Endothelial cell (in vitro differentiated cells): ENCODE data around the gene TRPV5. TPM values are rescaled to one million over a fixed set of nuclear protein-coding genes. Genes with fewer than 3 reads are reported as not detected.

Experiments
- DNase-seq: peaks from one replicate; pipeline ENCODE4 v3.0.0; 2021; ENCODE audit warnings: low spot score
- H3K27ac Mint-ChIP-seq: one replicate; pipeline ENCODE4 v1.8.0; 2021; ENCODE audit warnings: mixed read lengths, inconsistent platforms; ENCODE audit not compliant: unreplicated experiment
- H3K27me3 Mint-ChIP-seq: one replicate; pipeline ENCODE4 v1.8.0; 2021; ENCODE audit warnings: mild to moderate bottlenecking, moderate library complexity, mixed read lengths, inconsistent platforms; ENCODE audit not compliant: unreplicated experiment
- H3K36me3 Mint-ChIP-seq: one replicate; pipeline ENCODE4 v1.8.0; 2021; ENCODE audit warnings: mild to moderate bottlenecking, low read depth, mixed read lengths, inconsistent platforms; ENCODE audit not compliant: unreplicated experiment
- H3K4me1 Mint-ChIP-seq: one replicate; pipeline ENCODE4 v1.8.0; 2021; ENCODE audit warnings: mild to moderate bottlenecking, mixed read lengths, inconsistent platforms; ENCODE audit not compliant: unreplicated experiment
- H3K4me3 Mint-ChIP-seq: one replicate; pipeline ENCODE4 v1.8.0; 2021; ENCODE audit warnings: mild to moderate bottlenecking, mixed read lengths, inconsistent platforms; ENCODE audit not compliant: unreplicated experiment
- H3K9me3 Mint-ChIP-seq: one replicate; pipeline ENCODE4 v1.8.0; 2021; ENCODE audit warnings: mixed read lengths, inconsistent platforms; ENCODE audit not compliant: unreplicated experiment
- total RNA-seq: library from RNA; stranded (reverse); fragmentation: NEBNext Ultra II Directional; extraction: Animal tissue kit (Norgen Biotek cat#: 25700); gene quantifications from one replicate; pipeline ENCODE4 v1.2.1, GENCODE V29; 2021; ENCODE audit not compliant: unreplicated experiment
- TF ChIP-seq, protein P1 (sequence below): fragments of 200-600 bp; sonication (generic); IDR thresholded peaks from one replicate; pipeline ENCODE4 v1.5.0; 2021; ENCODE audit warnings: antibody characterized with exemption; ENCODE audit not compliant: unreplicated experiment

Gene TRPV5
- total RNA-seq, 1 donor from 2014 or later: not detected

DNA sequence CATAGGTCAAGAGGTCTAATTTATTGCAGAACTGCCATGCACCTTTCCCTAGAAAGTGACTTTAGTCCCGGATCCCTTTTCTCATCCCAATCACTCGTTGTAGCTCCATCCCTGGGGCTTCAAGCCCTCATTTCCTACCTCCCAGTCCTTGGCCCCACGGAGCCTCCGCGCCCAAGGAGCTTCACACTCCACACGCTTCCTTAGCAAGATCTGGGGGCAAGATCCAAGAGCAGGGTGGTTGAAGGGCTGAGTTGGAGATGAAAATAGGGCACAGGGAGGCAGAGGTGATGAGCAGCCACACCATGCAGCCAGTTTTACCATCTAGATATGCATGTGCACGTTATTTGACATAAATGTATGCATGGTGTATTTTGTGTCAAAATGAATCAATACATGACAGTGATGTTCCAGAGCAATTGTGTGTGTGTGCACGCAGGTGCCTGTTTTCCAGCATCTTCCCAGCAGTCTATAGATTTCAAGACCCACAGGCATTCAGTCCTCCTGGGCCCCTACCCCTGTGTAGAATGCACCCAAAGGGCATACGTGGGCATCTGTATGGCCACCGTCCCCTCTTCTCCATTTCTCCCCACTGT, 42.0 kb downstream of the TRPV5 start:
- H3K27ac Mint-ChIP-seq: peak overlapping the region; percentile 30
- H3K9me3 Mint-ChIP-seq: no peaks in the 10 kb centered on the region
- DNase-seq: no peak
- peaks cover 20% of the 10 kb centered on the region for H3K27me3 Mint-ChIP-seq
- peaks cover 6% of the 10 kb centered on the region for H3K4me1 Mint-ChIP-seq
- H3K4me3 Mint-ChIP-seq: no peak overlapping the region
- H3K36me3 Mint-ChIP-seq: peaks cover 6% of the 10 kb centered on the region
- TF ChIP-seq, protein P1, sequence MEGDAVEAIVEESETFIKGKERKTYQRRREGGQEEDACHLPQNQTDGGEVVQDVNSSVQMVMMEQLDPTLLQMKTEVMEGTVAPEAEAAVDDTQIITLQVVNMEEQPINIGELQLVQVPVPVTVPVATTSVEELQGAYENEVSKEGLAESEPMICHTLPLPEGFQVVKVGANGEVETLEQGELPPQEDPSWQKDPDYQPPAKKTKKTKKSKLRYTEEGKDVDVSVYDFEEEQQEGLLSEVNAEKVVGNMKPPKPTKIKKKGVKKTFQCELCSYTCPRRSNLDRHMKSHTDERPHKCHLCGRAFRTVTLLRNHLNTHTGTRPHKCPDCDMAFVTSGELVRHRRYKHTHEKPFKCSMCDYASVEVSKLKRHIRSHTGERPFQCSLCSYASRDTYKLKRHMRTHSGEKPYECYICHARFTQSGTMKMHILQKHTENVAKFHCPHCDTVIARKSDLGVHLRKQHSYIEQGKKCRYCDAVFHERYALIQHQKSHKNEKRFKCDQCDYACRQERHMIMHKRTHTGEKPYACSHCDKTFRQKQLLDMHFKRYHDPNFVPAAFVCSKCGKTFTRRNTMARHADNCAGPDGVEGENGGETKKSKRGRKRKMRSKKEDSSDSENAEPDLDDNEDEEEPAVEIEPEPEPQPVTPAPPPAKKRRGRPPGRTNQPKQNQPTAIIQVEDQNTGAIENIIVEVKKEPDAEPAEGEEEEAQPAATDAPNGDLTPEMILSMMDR: no peak

DNA sequence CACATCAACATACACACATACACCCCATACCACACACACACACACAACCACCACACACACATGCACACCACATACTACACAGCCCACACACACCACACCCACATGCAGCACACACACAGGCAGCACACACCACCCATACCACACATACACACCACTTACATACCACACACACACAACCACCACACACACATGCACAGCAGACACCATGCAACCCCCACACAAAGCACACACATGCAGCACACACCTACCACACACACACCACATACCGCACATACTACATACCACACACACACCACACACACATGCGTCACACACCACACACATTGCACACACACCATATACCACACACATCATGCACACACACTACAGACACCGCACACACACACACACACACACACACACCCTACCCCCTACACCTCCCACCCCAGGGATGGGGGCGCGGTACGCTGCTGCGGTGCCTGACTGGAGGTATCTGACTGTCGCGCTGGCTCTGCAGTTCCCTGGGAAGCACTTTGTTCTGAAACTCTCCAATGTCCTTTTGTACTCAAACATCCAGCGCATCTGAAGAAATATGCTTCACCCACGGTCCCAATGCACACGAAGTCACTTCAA, 42.6 kb downstream of the TRPV5 start:
- Mint-ChIP-seq H3K4me3 (peak overlapping the region; percentile 16), H3K4me1 (peaks cover 2% of the 10 kb centered on the region), H3K27ac (peak overlapping the region; percentile 30), H3K36me3 (peaks cover 6% of the 10 kb centered on the region), H3K27me3 (peaks cover 20% of the 10 kb centered on the region), H3K9me3 (no peaks in the 10 kb centered on the region)
- no peak for DNase-seq
- TF ChIP-seq, protein P1: no peak

DNA sequence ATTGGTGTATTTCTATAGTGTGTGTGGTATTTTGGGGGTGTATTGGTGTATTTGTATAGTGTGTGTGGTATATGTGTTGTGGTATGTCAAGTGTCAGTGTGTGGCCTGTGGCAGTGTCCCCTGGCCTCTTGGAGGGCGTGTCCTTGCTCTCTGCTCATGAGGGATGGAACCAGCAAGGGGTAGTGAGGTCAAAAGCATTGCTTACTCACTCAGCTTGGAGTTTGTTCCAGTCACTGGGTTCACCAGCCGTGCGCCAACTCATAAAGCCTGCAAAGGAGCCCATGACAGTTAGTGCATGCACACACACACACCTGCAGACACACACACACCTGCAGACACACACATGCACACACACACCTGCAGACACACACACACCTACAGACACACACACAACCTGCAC, 43.7 kb downstream of the TRPV5 start:
- peaks cover 20% of the 10 kb centered on the region for H3K27me3 Mint-ChIP-seq

DNA sequence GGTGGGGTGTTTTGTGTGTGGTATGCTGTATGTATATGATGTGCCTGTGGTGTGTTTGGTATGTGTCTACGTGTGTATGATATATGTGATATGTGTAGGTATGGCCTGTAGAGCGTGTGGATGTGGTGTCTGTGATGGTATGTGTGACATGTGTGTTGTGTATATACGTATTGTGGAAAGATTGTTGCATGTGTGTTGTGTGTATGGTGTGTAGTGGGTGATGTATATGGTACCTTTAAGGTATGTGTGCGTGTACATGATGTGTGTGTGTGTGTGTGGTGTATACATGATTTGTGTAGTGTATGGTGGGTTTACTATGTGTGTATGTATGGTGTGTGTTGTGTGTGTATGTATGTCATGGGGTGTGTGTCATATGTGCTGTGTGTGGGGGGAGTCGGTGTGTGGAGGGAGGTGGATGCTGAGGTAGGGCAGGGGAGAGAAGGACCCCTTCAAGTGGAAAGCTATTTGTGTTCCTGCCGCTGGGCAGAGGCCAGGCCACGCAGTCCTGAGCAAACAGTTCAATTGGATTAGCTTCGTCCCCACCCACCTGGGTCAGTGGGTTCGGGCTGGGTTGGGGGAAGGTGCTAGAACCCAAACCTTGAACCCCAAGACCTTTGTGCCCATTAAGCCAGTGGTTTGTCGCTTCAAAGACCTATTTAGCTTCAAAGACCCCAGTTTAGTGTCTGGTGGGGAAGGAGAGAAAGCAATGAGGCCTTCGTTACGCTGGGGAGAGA, 46.1 kb downstream of the TRPV5 start:
- H3K4me3 Mint-ChIP-seq: no peak overlapping the region
- TF ChIP-seq, protein P1: no peak

More for the DNA sequence above, 43.7 kb downstream of the TRPV5 start:
- H3K27ac Mint-ChIP-seq: no peak overlapping the region
- H3K4me3 Mint-ChIP-seq: no peak overlapping the region
- H3K36me3 Mint-ChIP-seq: peaks cover 6% of the 10 kb centered on the region
- DNase-seq: no peak
- no peaks in the 10 kb centered on the region for H3K9me3 Mint-ChIP-seq
- TF ChIP-seq, protein P1: no peak
- H3K4me1 Mint-ChIP-seq: no peaks in the 10 kb centered on the region

DNA sequence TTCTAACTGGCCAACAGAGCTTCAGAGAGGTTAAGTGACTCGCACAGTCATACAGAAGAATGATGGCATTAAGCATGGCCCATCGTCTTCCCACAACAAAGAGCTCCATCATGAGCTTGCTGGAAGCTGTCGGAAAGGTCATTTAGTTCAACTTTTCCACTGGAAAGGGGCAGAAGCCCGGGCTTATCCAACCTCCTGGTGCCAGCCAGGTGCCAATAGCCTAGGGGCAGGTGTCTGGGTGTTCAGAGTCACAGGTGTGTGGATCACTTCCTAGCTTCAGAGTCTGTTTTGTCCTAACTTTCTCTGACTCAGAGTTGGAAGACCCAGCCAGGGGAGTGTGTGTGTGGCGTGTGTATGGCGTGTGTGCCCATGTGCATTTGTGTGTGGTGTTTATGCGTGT, 46.7 kb downstream of the TRPV5 start:
- no peak for DNase-seq
- H3K27me3 Mint-ChIP-seq: peaks cover 13% of the 10 kb centered on the region
- H3K27ac Mint-ChIP-seq: no peak overlapping the region
- H3K9me3 Mint-ChIP-seq: no peaks in the 10 kb centered on the region
- no peaks in the 10 kb centered on the region for H3K4me1 Mint-ChIP-seq
- TF ChIP-seq, protein P1: no peak
- H3K36me3 Mint-ChIP-seq: peaks cover 6% of the 10 kb centered on the region
- H3K4me3 Mint-ChIP-seq: no peak overlapping the region

More for the DNA sequence above, 46.1 kb downstream of the TRPV5 start:
- no peaks in the 10 kb centered on the region for H3K4me1 Mint-ChIP-seq
- H3K27me3 Mint-ChIP-seq: peaks cover 17% of the 10 kb centered on the region
- peak overlapping the region; percentile 2 for H3K27ac Mint-ChIP-seq
- peaks cover 6% of the 10 kb centered on the region for H3K36me3 Mint-ChIP-seq
- no peaks in the 10 kb centered on the region for H3K9me3 Mint-ChIP-seq
- no peak for DNase-seq
